ELR (cell line): ENCODE measurements around the gene NR5A1.
A peak's percentile ranks its signal among the peaks of the same experiment; 100 is the strongest.

ENCODE experiments used
- DNase-seq: peaks from one replicate; pipeline ENCODE4 v3.0.0-alpha.2; 2015; ENCODE audit warnings: low read depth

NR5A1 gene

DNA sequence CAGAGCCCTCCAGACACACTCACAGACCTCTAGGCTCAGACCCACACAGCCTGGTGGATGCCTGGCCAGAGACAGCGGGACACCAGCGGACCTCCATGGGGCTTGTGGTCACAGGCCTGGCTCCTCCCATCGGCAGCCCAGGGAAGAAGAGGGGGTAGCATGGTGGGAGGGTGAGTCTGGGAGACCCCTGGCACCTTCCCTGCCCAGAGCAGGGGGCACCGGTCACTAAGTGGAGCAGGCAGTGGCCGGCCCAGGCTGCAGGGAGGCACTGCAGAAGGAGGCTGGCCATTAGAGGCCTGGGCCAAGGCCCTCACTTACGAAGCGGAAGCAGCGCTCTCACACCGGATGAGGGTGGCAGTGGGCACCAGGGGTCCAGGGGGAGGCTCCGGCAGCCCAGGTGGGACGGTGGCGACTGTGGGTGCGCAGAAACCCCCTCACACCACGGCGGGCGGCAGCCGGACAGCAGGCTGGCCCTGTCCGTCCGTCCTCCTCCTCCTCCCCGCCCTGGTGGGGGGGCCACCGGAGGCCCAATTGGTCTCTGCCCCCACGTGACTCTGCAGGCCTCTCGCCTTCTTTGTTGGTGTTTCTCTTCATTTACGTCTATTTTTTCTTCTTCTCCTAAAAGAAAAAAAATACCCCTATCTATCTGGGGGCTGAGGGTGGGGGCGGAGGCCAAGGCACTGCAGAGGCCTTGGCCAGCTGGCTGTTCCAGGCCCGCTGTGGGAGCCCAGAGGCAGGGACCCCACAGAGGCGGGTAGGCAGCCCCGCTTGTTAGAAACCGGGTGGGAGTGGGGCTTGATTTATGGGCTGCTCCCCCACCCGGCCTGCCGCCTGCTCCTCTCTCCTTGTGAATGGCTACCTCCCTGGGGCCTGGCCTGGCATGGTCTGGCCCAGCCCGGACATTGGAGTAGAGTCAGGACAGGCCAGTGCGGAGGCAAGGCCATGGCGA is at the start of gene NR5A1:
Gene NR5A1 (minus strand): TSS at position 469 of the 949 bp plus-strand sequence. CDS start 4,004 bp downstream, outside the sequence.
- no peak for DNase-seq

DNA sequence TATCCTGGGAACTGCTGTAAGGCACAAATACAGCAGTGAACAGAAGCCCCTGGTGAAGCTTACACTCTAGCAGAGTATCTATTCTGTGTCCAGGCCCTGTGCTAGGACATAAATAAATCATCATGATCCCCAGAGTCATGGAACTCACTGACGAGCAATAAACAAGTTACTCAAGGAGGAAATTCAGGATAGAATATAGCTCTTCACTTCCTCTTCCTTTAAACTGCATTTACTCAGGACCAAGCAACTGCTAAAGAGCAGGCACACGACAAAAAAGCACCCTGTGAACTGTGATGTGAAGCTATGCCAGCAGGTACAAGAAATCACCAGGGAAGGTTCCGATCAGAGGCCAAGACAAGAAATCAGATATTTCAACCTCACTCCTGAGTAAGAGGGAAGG is 47.8 kb upstream of the NR5A1 start:
- no peak for DNase-seq

DNA sequence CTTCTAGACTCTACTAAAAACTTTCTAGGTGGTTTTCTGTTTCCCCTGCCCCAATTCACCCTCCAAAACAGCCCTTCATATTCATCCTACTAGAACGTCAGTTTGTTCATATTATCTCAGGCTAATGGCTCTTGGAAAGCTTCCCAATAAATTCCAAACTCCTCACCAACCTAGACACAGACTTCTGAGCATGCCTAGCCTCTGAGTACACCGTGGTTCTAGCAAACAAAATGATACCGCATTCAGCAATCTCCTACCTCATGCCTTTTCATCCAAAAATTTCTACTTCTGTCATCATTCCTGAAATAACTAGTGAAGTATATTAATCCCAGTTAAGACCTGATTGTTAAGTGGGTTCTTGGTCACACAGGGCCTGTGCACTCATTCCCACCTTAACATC is 46.5 kb upstream of the NR5A1 start:
- peak; percentile 82 for DNase-seq

DNA sequence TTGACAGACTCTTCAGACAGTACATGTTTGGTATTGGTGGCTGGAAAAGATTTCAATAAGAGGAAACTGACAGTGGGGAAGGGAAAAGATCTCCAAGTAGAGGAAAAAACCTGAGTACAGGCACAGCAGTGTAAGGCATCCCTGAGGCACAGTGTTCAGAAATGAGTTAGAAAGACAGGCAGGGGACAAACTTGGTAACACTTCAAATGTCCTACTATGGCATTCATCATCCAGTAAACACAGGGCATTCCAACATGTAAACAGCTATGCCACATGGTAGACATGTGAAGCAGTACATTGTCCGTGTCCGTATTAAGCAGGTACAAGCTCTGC is 45.0 kb upstream of the NR5A1 start:
- no peak for DNase-seq

DNA sequence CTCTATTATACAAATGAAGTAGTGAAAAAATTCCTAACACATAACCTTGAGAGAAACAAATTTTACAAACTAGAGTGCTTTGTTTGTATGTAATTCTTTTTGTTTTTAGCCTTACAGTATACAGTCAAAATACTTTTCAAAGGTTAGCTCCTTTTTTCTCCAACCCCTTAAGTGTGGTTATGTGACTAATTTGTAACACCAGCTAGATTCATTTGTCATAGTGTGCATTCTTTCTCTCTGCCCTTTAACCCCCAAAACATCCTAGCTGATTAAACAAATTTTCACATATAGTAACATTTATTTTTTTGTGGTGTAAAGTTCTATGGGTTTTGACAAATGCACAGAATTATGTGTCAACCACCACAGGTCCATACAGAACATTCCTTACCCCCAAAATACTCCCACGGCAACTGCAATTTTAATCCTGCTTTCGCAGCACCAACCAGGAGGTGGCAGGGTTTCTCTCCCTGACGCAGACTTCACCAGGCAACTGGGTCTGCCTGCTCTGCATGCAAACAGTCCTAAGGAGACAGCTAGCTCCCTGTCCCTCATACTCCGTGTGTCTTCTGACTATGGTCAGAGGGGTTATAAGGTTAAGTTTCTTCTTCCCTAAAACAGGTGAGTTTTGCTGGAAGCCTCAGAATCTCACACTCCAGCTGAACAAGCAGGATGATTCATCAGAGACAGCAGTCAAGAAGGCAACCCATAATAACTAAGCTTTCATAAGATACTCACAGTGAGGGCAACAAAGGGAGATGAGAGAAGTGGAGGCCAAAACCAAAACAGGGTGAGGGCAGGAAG is 44.5 kb upstream of the NR5A1 start:
- DNase-seq: peak; percentile 77

DNA sequence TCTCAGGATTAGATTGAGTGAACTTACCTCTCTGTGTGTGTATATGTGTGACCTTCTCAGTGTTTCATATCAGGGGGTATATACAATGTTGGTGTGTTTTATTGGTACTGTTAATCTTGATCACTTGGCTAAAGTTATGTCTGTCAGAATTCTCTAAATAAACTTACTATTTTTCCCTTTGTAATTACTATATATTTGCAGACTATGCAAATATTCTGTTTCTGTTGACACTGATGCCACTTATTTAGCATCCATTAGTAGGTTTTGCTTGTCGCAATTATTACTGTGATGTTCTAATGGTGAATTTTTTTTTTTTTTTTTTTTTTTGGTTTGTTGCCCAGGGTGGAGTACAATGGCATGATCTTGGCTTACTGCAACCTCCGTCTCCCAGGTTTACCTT is 42.9 kb upstream of the NR5A1 start:
- no peak for DNase-seq

DNA sequence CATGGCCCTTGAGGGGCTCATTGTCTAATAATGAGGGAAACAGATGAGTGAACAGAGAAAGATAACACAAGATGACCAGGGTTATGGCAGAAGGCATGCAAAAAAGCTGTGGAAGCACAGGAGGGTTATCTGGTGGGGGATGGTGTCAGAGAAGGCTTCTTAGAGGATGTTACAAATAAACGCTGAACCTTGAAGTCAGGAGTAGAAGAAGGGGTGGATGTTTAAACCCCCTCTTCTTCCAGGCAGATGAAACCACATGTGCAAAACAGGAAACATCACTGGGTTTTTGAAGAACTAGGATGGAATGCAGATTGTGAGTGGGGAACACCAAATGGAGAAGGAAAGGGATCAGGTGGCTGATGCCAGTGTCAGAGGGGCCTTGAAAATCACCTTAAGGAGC is 41.8 kb upstream of the NR5A1 start:
- DNase-seq: no peak

DNA sequence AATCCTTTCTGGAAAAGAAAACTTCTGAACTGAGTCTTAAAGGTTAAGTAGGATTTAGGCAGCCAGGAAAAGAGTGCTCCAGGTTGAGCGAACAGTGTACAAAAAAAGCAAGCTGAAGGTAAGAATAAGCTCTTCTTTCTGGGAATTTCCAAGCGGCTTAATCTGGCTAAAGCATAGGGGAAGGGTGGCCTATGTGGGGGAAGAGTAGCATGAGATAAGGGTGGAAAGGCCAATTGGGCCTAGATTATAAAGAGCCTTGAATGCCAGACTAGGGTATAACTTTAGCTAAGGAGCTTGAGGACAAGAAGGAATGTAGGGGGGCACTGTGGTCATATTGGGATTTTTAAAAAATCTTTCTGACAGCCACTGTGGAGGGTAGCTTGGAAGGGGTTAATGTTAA is 37.3 kb upstream of the NR5A1 start:
- DNase-seq: no peak

DNA sequence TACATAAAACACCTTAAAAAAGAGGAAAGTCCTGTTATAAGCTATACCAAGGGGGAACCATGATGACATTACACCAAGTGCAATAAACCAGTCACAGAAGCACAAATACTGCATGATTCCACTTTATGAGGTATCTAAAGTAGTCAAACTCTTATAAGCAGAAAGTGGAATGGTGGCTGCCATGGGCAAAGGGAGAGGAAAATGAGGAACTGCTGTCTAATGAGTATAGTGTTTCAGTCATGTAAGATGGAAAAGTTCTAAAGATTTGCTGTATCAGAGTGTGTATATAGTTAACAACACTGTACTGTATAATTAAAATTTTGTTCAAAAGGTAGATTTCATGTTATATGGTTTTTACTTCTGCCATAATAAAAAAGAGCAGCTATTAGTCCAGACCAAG is 34.6 kb upstream of the NR5A1 start:
- DNase-seq: no peak

DNA sequence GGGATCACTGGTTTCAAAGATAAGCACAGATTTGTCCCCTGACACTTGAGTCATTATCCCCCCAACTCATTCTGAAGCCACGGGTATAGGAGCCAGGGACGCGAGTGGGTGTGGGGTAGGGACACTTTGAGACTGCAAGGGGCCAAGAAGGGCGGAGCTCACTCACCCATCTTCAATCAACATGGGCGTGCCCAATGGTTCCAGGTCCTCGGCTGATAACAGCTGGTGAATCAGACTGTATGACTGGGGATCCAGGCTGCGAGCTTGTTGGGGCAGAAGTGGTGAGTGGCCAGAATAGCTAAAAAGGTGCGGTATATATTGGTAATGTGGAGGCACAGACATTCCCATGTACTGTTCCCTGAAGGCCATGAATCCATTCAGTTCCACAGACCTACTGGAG is 30.7 kb upstream of the NR5A1 start:
- DNase-seq: no peak

DNA sequence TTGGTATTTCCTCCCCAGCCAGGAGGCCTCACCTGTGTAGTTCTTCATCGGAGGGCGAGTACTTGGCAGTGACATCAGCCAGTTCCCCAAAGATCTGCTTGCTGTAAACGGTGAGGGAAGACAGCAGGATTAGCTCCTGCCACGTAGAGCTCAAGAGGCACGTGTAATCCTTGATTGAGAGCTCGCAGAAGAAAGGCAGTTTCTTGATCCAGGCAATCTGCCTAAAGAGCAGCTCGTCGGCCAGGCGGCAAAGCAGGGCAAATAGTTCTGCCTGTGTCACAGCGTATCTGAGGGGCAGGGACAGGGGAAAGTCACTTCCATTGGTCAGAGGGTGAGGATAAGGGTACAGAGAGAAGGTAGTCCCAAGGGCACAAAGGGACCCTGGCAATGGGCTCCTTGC is 28.6 kb upstream of the NR5A1 start:
- no peak for DNase-seq

DNA sequence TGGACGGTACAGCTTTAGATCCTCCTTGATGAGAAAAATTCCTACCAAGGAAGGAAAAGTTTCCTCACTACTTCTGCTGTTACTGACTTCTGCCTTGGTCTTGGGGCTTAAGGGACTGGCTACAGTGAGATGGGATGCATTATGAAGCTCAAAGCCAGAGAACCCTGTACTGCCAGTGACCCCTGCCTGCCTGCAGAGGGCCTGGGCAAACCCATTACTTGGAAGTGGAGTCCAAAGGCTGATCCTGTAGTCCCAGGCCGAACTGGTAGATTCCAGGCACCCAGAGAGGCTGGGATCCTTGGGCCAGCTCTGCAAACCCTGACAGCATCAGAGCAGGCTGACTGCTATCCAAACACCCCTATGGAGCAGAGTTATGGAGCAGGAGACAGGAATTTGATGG is 25.7 kb upstream of the NR5A1 start:
- peak; percentile 10 for DNase-seq

DNA sequence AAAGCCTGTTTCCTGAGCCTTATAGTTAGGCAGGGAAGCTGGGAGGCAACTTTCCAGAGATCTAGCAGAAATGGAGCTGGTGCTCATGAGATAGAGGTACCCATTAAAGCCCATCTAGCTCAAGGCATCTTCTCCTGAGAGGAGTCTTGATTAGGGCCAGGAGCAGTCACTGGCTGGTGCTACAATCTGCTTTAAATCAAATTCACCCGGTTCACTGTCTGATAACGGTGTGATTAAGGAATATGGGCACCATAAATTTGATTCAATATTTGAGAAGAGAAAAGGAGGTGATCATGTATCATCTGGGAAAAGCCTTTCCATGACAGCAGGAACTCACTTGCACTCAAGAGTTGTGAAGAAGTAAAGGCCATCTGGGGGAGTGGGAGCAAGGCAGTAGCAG is 23.9 kb upstream of the NR5A1 start:
- DNase-seq: no peak

DNA sequence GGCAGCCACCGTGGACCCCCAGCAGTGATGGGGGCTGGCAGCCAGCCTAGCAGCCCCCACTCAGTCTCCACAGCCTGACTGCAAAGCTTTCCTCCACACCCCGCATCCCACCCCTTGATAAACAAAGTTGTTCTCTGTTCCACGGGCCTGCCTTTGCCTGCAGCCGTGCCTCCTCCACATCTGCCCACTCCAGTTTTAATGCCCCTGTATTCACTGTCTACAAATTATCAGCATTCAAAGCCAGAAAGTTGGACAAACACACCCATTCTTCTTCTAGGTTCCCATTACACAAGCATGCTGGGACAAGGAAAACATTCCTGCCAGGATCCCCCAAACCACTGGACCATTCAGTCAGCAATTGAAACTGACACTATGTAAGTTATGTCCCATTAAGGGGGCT is 23.0 kb upstream of the NR5A1 start:
- DNase-seq: no peak

DNA sequence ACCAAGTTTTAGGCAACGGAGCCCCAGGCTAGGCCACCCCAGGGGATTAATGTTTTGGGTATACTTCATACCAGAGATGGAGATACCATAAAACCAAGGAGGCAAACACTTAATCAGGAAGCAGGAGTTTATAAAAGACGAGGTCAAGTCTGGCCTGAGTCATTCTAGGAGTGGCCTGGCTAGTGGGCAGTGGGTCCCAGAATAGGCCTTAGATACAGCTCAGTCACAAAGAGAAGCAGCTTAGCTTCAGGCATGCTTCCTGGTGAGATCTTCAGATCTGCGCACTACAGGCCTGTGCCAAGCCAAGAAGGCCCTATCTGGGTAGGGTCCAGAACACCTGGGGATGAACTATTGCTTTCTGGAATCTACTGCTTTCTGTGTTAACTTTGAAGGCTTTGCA is 20.6 kb upstream of the NR5A1 start:
- peak; percentile 60 for DNase-seq

DNA sequence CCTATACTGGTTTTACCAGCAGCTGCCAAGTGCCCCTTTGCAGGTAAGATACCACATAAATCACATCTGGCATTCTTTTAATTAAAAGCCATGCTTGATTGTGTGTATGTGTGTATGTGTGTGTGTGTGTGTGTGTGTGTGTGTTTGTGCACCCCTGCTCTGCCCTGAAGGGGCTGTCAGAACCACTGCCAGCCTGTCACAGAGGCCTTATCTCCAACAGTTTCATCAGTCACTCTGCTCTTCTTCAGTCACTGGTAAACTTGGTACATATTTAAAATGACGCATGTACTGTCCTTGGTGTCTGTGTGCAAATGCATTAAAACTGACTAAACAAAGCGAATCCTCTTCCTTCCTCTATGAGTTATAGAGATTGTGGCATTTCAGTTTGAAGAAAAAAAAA is 19.0 kb upstream of the NR5A1 start:
- no peak for DNase-seq

DNA sequence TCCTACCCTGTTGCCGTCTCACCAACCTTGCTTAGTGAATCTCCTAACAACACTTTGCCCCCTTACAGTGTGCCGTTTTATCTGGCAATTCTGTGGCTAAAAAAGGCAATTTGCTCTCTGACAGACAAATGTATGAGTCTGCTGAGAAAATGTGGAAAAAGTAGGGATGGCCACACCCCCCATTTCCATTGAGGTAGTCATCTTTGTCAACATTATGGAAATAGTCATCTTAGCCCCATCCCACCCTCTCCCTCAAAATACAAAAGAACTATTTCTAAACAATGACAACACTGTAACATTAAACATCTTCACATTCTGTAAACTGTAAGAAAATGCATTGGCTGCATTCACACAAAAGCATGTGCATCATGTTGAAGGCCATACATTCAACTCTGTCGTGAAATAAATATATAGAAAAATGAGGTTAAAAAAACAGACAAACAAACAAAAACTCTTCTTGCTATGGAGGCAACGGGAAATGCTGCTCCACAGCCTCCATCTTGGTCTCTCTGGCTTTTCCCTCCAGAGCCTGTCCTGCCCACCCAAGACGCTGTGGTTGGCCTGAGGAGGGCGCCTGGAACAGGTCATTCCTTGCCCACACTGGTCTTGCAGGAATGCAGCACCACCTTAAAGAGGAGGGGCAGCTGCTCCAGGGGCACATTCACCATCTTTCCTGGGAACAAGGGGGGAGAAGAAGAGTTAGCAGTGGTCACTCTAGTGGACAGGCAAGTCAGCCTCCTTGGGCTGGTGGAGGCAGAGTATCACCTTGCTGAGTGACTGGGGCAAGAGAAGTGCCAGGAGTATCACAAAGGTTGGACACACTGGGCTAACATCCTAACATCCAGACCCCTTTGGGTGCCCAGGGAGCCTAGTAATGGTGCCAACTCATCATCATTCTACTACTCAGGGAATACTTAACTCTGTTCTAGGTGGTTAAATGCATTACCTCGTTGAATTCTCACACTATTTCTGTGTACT is 15.2 kb upstream of the NR5A1 start:
- DNase-seq: peak; percentile 44

DNA sequence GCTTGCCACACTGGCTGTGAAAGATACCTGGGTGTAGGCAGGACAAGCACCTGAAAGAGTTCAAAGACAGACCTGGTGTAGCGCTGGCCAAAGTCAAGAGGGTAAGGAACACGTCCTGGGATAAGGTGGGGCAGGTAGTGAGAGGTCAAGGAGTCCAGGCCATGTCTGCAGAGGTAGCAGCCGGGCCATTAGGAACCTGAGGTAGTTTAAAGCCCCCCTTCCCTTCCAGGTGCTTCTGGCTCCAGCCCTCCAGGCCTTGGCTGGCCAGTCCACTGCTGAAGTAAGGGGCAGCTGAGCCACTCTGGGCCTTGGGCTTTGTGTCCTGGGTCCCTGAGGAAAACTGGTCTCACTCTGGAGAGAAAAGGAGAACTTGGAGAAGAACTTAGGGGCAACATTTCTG is 13.9 kb upstream of the NR5A1 start:
- DNase-seq: no peak

DNA sequence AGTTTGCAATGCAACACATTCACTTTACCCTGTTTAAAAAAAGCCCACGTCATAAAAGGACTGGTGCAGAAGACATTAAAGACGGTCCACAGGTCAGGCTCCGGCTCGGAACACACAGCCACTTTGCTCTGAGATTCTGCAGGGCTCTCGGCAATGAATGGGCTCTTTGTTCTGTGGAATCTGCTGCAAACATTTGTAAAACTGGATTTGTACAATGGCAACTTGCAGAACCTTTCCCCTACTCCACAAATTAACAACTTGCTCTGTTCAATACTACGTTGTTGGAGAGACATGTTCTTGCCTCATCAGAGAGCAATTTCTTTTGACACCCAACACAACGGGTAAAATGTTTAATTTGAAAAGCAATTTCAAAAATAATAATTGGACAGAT is 13.0 kb upstream of the NR5A1 start:
- no peak for DNase-seq

DNA sequence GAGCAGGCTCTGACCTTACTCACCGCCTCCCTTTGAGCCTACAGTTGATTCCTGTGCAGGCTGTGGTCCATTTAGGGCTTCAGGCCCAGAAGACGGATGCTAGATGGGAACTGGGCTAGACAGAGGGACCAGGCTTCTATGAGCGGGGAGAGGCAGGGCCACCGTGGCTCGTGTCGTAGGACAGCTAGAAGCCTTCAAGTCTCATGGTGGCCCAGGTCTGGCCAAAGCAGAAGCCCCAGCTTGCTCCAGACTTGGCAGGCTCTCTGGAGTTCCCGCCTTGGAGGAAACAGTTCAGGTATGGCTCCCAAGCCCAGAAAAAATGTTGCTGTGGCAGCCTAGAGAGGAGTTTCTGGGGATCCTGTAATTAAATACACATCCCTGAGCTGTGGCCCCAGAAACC is 10.9 kb upstream of the NR5A1 start:
- no peak for DNase-seq

DNA sequence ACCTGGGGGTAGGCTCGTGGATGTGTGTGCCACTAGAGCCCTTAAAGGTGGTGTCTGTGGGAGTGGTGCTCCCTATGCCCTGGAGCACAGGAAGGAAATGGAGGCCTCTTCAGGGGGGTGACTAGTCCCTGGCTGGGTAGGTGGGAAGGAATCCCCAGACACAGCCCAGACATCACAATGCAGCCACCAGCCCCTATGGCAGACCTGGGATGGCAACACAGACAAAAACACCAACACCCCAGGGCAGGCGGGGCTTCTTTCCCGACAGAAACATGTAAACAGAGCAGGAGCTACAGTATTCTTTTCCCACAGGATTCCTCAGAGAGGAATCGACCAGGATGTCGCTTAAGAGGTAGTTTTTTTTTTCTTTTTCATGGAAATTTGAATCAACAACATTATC is 10.4 kb upstream of the NR5A1 start:
- DNase-seq: no peak

DNA sequence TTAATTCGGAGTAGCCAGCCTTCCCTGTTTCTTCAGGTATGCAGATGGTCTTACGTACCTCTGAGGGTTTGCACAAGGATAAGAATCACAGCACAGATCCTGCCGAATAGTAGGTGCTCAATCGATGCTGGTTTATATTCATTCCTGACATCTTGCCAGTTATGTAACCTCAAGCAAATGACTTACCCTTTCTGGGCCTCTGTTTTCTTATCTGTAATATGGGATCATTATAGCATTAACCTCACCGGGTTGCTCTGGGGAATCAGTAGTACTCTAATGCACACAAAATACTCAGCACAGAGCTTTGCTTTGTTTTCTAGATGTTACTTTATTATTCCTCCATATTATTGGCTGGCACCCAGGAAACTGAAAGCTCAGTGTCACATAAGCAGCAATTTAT is 7.7 kb upstream of the NR5A1 start:
- DNase-seq: no peak
